T1000 (cell line): Measurements from ENCODE around the gene COA8.

Experiments
- DNase-seq: peaks from one replicate; lab custom pipeline; 2025; ENCODE audit warnings: mixed read lengths; lab: John Stamatoyannopoulos, UW

Gene COA8

DNA sequence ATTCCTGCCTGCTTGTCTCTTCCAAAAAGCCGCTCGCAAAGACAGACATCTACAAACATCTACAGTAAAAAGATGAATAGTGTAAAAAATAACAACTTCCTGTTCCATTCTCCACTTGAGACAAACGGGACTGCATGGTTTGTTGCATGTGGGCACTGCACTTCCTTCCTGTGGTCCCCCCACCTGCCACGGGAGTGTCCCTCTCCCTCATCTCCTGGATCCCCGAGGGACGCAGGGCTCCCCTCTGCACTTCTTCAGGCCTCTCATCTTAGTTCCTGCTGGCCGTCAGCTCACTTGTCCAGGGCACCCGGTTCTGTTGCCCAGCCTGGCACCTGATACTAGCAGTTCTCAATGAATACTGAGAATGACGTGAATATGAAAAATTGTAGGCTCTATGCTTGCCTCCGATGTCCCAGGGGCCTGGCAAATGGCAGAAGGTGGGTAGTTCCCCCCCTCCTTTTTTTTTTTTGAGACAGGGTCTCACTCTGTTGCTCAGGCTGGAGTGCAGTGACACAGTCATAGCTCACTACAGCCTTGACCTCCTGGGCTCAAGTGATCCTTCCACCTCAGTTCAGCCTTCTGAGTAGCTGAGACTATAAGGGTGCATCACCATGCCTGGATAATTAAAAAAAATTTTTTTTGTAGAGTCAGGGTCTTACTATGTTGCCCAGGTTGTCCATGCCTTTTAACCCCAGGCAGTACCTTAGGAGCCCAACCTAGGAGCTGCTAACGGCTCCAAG lies 62.8 kb downstream of the COA8 start:
- no peak for DNase-seq

DNA sequence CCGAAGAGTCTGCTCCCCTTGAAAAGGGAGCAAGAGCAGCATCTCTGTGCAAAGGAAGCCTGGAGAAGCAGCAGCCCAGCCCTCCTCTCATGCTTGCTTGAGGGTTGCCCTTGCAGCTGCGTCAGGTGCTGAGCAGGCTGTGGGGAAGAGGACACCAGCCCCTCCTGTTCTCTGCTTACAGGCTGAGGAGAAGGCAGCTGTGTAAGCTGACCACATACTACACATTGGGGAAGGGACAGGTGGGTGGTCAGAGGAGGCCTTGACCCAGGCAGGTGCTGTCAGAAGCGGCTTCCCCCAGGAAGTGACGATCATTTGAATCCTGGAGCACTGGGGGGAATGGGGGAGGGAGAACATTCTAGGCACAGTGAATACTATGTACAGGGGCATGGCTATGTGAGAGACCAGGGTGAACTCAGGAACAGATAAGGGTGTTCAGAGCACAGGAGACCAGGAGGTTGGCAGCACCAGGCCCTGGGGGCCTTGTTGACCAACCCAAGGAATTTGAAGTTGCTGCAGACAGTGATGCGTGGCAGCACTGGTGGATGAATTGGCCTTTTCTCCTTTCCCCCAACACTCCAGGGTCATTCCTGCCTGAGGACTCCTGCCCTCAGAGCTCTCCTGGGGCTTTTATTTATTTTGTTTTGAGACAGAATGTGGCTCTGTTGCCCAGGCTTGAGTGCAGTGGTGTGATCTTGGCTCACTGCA lies 63.5 kb downstream of the COA8 start:
- DNase-seq, result no peak

DNA sequence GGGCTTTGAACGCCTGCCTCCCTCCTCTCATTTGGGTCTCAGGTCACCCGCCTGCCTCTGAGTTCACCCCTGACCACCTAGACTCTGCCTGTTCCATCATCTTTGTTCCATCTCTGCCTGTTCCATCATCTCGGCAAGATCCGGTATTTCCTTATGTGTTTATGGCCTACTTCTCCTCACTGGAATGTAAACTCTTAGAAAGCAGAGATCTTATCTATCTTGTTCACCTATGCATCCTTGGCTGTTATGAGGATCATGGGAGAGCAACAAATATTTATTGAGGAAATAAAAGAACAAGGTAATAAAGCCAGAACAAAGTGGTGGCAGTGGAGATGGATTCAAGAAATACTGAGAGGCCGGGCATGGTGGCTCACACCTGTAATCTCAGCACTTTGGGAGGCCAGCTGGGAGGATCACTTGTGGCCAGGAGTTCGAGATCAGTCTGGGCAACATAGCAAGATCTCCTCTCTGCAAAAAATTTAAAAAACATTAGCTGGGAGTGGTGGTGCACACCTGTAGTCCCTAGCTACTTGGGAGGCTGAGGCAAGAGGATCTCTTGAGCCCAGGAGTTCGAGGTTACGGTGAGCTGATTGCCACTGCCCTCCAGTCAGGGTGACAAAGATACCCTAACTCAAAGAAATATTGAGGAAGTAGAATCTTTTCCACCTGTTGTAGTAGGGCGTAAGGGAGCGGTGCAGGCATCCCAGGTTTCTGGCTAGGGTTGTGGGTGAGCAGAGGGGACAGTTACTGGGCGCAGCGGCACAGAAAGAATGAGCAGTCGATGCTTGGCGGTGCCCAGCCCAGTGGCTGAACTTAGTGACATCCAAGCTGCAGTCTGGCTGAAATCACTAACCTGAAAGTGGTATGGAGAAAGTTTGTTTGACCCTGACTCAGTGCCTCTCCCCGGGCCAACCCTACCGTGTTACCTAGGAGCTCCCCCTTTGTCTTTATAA lies 64.6 kb downstream of the COA8 start:
- DNase-seq, result no peak

DNA sequence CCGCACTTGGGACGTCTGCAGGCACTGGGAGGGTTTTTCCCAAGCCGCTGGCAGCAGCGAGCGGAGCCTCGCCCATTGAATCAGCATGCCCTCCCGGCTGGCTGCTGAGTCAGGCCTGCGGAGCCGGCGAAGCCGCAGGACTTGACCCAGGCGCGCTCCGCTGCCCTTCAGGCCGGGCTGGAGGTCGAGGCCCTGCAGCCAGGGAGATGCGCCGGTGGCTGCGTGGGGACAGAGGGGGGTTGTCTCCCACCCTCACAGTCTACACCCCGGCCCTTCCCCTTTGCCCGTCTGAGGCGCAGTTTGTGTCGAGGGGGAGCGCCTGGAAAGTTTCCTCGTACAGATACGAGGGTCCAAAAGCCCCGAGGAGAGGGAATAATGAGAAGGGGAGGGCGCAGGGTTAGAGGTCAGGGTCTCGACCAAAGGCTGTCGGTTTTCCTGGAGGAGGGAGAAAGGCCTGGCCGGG lies 65.5 kb downstream of the COA8 start:
- peak; percentile 54 for DNase-seq

DNA sequence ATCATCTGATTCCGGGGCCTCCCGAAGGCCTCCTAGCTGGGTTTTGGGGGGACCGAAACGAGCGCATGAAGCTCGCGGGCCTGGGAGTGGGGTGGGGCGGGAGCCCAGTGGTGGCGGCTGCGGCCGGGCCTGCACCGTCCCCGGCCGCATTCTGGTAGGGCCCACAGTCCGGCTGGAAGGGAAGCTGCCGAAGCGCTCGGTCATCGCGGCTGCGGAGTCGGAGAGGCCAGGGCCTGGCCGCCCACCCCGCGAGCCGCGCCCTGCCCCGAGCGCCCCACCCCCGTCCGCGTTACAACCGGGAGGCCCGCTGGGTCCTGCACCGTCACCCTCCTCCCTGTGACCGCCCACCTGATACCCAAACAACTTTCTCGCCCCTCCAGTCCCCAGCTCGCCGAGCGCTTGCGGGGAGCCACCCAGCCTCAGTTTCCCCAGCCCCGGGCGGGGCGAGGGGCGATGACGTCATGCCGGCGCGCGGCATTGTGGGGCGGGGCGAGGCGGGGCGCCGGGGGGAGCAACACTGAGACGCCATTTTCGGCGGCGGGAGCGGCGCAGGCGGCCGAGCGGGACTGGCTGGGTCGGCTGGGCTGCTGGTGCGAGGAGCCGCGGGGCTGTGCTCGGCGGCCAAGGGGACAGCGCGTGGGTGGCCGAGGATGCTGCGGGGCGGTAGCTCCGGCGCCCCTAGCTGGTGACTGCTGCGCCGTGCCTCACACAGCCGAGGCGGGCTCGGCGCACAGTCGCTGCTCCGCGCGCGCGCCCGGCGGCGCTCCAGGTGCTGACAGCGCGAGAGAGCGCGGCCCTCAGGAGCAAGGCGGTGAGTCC lies 66.1 kb downstream of the COA8 start, which contains the start of gene KLC1:
Gene KLC1 (plus strand): TSS at position 528 of the 819 bp plus-strand sequence. CDS start 25,354 bp downstream, outside the sequence.
- DNase-seq, result peak; percentile 23

DNA sequence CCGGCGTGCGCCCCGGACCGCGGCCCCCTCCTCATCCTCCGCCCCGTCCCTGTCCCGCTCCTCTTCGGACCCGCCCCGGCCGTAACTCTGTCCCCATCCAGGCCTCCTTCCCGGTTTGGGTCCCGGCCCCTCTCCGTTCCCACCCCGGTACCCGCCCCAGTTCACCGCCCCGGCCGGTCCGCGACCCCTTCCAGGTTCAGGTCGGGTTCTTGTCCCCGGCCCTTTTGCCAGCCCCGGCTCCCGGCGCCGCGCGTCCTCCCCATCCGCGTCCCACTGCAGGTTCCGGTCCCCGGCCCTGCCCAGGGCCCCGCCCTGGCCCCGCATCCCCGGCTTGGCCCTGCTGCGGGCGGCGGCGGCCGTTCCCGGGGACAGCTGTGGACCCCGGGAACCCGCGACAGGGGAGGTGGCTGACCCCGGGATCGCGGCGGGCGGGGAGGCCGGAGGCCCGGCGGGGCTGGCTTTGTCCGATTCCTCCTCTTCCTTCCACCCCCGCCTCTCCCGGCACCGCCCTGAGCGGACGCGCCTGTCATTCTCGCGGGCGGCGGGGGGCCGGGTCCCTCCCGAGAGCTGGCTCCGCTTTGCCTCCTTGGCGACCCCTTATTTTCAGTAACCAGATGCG lies 66.9 kb downstream of the COA8 start:
- no peak for DNase-seq

DNA sequence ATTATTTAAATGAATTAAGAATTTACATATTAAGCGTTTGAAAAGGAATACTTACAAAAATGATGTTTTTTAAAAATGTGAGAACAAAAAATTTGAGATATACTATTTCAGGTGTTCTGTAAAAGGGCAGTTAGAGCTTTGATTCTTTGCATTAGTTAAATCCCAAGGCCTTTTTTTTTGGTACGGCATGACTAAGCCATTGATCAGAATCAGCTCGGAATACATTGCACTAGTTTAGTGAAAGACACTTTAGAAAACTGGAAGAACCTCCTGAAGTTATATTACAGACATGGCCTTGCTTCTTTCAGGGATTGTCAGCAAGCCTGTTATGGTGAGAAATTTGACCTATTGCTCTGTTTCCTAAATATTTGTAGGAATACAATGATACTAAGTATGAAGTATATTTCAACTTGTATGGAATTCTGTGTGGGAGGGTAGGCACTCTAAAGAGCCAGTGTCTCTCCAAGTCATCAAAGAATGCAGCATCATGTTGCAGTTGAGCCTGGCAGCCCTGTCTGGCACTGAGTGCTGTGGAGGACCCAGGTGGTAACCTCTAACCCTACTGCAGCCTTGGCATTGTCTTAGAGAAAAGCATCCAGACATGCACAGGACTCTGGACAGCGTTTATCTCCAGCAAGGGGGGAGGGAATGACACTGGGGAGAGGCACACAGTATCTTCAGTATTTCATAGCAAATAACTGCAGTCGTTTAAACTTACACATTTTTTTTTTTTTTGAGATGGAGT lies 67.8 kb downstream of the COA8 start:
- DNase-seq, result no peak

DNA sequence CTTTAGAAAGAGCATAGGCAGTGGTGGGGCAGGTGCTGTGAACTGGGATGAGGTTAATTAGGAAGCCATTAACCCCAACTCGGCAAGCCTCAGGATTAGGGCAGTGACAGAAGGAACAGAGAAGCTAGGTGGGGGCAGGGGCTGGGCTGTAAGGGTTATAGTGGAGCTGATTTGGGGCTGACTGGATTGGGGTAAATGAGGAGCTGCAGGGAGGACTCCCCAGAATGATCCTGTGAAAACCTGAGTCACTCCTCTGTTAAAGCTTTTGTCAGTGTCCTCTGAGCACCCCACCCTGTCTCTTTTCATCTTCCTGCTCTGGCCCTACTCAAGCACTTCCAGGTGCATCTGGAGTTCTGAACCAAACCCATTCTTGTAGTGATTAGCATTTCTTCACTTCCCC lies 70.6 kb downstream of the COA8 start:
- DNase-seq, result no peak

DNA sequence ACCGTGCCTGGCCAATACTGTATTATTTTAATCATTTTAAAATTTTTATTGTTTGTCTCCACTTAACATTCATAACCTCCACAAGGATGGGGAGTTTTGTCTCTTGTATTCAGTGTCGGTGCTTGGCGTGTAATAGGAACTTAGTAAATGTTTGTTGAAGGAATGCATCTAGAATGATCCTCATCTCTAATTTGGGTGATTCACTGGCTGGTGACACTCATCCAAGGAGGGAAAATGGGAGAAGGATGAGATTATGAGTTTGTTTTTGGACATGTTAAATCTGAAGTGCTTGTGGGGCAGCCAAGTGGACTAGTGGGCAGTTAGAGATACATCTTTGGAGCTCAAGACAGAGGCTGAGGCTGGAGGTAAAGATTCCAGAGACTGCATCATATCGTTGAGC lies 71.4 kb downstream of the COA8 start:
- no peak for DNase-seq

DNA sequence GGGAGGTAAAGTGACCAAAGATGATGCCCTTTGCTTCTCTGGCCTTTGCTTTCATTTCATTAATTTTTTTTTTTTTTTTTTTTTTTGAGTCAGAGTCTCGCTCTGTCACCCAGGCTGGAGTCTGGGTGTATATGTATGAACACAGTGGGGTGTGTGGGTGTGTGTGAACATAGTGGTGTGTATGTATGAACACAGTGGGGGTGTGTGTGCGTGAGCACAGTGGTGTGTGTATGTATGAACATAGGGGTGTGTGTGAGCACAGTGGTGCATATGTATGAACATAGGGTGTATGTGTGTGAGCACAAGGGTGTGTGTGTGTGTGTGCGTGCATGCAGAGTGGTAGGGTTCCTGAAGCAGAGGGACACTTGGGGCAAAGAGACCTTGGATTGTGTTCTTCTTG lies 75.8 kb downstream of the COA8 start:
- no peak for DNase-seq
